NCI-H128 (cell line): ENCODE results near the gene SMIM17.
A peak's percentile ranks its signal among the peaks of the same experiment; 100 is the strongest.

ENCODE experiments used
- DNase-seq: peaks from one replicate; lab custom pipeline; 2025; ENCODE audit not compliant: unreplicated experiment; lab: John Stamatoyannopoulos, UW

SMIM17 gene

GRCh38 chr19:56642711-56643459, at the start of gene SMIM17:
Gene SMIM17, plus strand, starts transcription at chr19:56643159. Its CDS starts 2,509 bp downstream, at chr19:56645668.
- no peak for DNase-seq

- DNase-seq: no peak
Observed at GRCh38 chr19:56594446-56594782, 48.5 kb upstream of the SMIM17 start.

- DNase-seq: peak; percentile 75
Observed at GRCh38 chr19:56594783-56595547, 48.0 kb upstream of the SMIM17 start, which contains the start of gene ZNF71. Gene ZNF71, plus strand, starts transcription at chr19:56595302. Its CDS starts 6,257 bp downstream, at chr19:56601559.

GRCh38 chr19:56595548-56595899, 47.4 kb upstream of the SMIM17 start:
- no peak for DNase-seq

GRCh38 chr19:56596676-56597075, 46.3 kb upstream of the SMIM17 start:
- no peak for DNase-seq

- DNase-seq: no peak
Observed at GRCh38 chr19:56597696-56598095, 45.3 kb upstream of the SMIM17 start.

- DNase-seq: no peak
Observed at GRCh38 chr19:56601375-56601774, 41.6 kb upstream of the SMIM17 start.

- no peak for DNase-seq
Observed at GRCh38 chr19:56603829-56604228, 39.1 kb upstream of the SMIM17 start.

- DNase-seq: no peak
Observed at GRCh38 chr19:56608274-56608964, 34.5 kb upstream of the SMIM17 start.

GRCh38 chr19:56611288-56611687, 31.7 kb upstream of the SMIM17 start:
- no peak for DNase-seq

- DNase-seq: no peak
Observed at GRCh38 chr19:56612737-56613136, 30.2 kb upstream of the SMIM17 start.

GRCh38 chr19:56613639-56614038, 29.3 kb upstream of the SMIM17 start:
- DNase-seq: no peak

GRCh38 chr19:56617531-56617930, 25.4 kb upstream of the SMIM17 start:
- no peak for DNase-seq

GRCh38 chr19:56619121-56619520, 23.8 kb upstream of the SMIM17 start:
- no peak for DNase-seq

GRCh38 chr19:56622374-56622773, 20.6 kb upstream of the SMIM17 start:
- no peak for DNase-seq

GRCh38 chr19:56623006-56623405, 20.0 kb upstream of the SMIM17 start:
- no peak for DNase-seq

GRCh38 chr19:56625708-56626107, 17.3 kb upstream of the SMIM17 start:
- no peak for DNase-seq

GRCh38 chr19:56633021-56633420, 9.9 kb upstream of the SMIM17 start:
- DNase-seq: no peak

- no peak for DNase-seq
Observed at GRCh38 chr19:56637976-56638555, 4.9 kb upstream of the SMIM17 start.

GRCh38 chr19:56639217-56639616, 3.7 kb upstream of the SMIM17 start:
- no peak for DNase-seq

GRCh38 chr19:56643460-56643955, 549 bp downstream of the SMIM17 start:
- DNase-seq: no peak
